Nephron (organoid): ENCODE results near the gene PPM1F.
"Not testable (repeated sequence)": the region's sequence is repeated elsewhere in the genome, so short reads cannot be mapped to it uniquely, and the experiment has no call there.

ENCODE experiments used
- H3K27ac Mint-ChIP-seq, 3 experiments: 2 replicates each; pipeline ENCODE4 v1.8.0; 2020; ENCODE audit warnings: mixed read lengths in 3 of 3, mild to moderate bottlenecking in 2 of 3, moderate library complexity in 1 of 3
- H3K27me3 Mint-ChIP-seq: 2 replicates; pipeline ENCODE4 v1.8.0; 2021; ENCODE audit warnings: low read depth, mild to moderate bottlenecking, moderate library complexity, mixed read lengths
- H3K36me3 Mint-ChIP-seq: 2 replicates; pipeline ENCODE4 v1.8.0; 2020; ENCODE audit warnings: low read depth, mixed read lengths
- H3K4me1 Mint-ChIP-seq: 2 replicates; pipeline ENCODE4 v1.8.0; 2020; ENCODE audit warnings: mixed read lengths
- H3K4me3 Mint-ChIP-seq, 3 experiments: 2 replicates each; pipeline ENCODE4 v1.8.0; 2020; ENCODE audit warnings: mild to moderate bottlenecking in 3 of 3, mixed read lengths in 3 of 3, moderate library complexity in 2 of 3
- H3K9me3 Mint-ChIP-seq: 2 replicates; pipeline ENCODE4 v1.8.0; 2020; ENCODE audit warnings: mixed read lengths
- CTCF ChIP-seq, 3 experiments: fragments of 200-600 bp; sonication (generic); IDR thresholded peaks; one replicate each; pipeline ENCODE4 v1.5.0; 2021; ENCODE audit warnings: antibody characterized with exemption in 3 of 3; ENCODE audit not compliant: unreplicated experiment in 3 of 3

PPM1F gene

GRCh38 chr22:21942407-21943343, 10.0 kb downstream of the PPM1F start:
- no peak for TF ChIP-seq CTCF (IDR thresholded peaks at IDR 0.05; ENCODE audit: unreplicated experiment in 3 of 3)
- peaks cover 55% of the 10 kb centered on the region for H3K4me1 Mint-ChIP-seq
- H3K27ac Mint-ChIP-seq = peak overlapping the region in 2 of 3 experiments; percentile 7 to 57
- H3K9me3 Mint-ChIP-seq = no peaks in the 10 kb centered on the region
- H3K27me3 Mint-ChIP-seq = no peaks in the 10 kb centered on the region
- no peak overlapping the region for H3K4me3 Mint-ChIP-seq
- peaks cover 27% of the 10 kb centered on the region for H3K36me3 Mint-ChIP-seq

GRCh38 chr22:21941921-21942320, 10.7 kb downstream of the PPM1F start:
- Mint-ChIP-seq H3K9me3 (no peaks in the 10 kb centered on the region), H3K27me3 (no peaks in the 10 kb centered on the region), H3K4me3 (no peak overlapping the region), H3K36me3 (peaks cover 30% of the 10 kb centered on the region), H3K27ac (peak overlapping the region in 1 of 3 experiments; percentile 2), H3K4me1 (peaks cover 55% of the 10 kb centered on the region)
- TF ChIP-seq CTCF (IDR thresholded peaks at IDR 0.05; ENCODE audit: unreplicated experiment in 3 of 3) = no peak

GRCh38 chr22:21940521-21940920, 12.1 kb downstream of the PPM1F start:
- H3K9me3 Mint-ChIP-seq = no peaks in the 10 kb centered on the region
- H3K4me1 Mint-ChIP-seq = peaks cover 66% of the 10 kb centered on the region
- TF ChIP-seq CTCF (IDR thresholded peaks at IDR 0.05; ENCODE audit: unreplicated experiment in 3 of 3) = no peak
- peak overlapping the region; percentile 60 to 100 (median 100) for H3K27ac Mint-ChIP-seq
- no peaks in the 10 kb centered on the region for H3K27me3 Mint-ChIP-seq
- no peak overlapping the region for H3K4me3 Mint-ChIP-seq
- peaks cover 39% of the 10 kb centered on the region for H3K36me3 Mint-ChIP-seq

- H3K27me3 Mint-ChIP-seq, H3K9me3 Mint-ChIP-seq: not testable (repeated sequence)
- peak overlapping the region in 2 of 3 experiments; percentile 9 to 42 for H3K4me3 Mint-ChIP-seq
- H3K27ac Mint-ChIP-seq = peak overlapping the region; percentile 60 to 100 (median 100)
- H3K36me3 Mint-ChIP-seq = peaks cover 38% of the 10 kb centered on the region
- peaks cover 65% of the 10 kb centered on the region for H3K4me1 Mint-ChIP-seq
Observed at GRCh38 chr22:21939935-21940334, 12.7 kb downstream of the PPM1F start.

- Mint-ChIP-seq H3K27ac (peak overlapping the region; percentile 99 to 100 (median 100)), H3K4me3 (peak overlapping the region; percentile 66 to 90 (median 90)), H3K36me3 (peaks cover 38% of the 10 kb centered on the region), H3K4me1 (peaks cover 64% of the 10 kb centered on the region), H3K27me3 (no peaks in the 10 kb centered on the region), H3K9me3 (no peaks in the 10 kb centered on the region)
- no peak for TF ChIP-seq CTCF (IDR thresholded peaks at IDR 0.05; ENCODE audit: unreplicated experiment in 3 of 3)
Observed at GRCh38 chr22:21939461-21939913, 13.2 kb downstream of the PPM1F start.

- no peak for TF ChIP-seq CTCF (IDR thresholded peaks at IDR 0.05; ENCODE audit: unreplicated experiment in 3 of 3)
- peaks cover 64% of the 10 kb centered on the region for H3K4me1 Mint-ChIP-seq
- H3K27ac Mint-ChIP-seq = peak overlapping the region; percentile 99 to 100 (median 100)
- peak overlapping the region; percentile 86 to 90 (median 90) for H3K4me3 Mint-ChIP-seq
- no peaks in the 10 kb centered on the region for H3K9me3 Mint-ChIP-seq
- H3K36me3 Mint-ChIP-seq = peaks cover 33% of the 10 kb centered on the region
- H3K27me3 Mint-ChIP-seq = no peaks in the 10 kb centered on the region
Observed at GRCh38 chr22:21938906-21939305, 13.7 kb downstream of the PPM1F start.
